ENCODE results near the gene ZFYVE9.

DNA sequence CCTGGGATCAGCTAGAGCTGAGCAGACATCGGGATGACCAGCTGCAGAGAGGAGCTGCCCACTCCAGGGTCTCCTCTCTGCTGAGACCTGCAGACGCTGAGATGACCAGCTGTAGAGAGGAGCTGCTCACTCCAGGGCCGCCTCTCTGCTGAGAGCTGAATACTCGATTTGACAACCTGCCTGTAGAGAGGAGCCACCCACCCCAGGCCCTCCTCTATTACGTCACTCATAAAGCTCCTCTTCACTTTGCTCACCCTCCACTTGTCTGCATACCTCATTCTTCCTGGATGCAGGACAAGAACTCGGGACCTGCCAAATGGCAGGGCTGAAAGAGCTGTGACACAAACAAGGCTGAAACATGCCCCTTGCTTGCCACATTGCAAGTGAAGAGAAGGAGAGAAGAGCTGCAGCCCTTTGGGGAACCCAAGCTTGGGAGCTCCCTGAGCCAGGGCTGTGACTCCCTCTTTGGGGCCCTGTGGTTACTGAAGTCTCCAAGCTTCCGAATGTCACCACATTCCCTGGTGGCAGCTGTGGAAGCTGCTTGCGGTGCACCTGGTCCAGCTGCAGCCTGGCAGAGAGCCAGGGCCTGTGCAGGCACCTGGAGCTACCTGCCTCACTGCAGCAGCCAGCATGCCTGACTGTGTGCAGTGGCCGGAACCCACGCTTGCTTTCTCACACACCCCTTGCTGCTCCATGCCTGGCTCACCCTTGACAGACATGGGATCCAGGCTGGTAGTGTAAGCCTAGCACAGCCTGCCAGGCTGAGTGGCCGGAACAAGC, 164.5 kb downstream of the ZFYVE9 start:
- TF ChIP-seq RBBP5 (IDR thresholded peaks at IDR 0.05; ENCODE audit: borderline replicate concordance, low read depth, low read length) (no peak), CTCF (IDR thresholded peaks at IDR 0.05; ENCODE audit: control extremely low read depth in 1 of 3, insufficient read depth in 1 of 3, low read depth in 1 of 3, low read length in 3 of 3) (no peak), POLR2A (IDR thresholded peaks at IDR 0.05; ENCODE audit: control extremely low read depth in 1 of 2, low read depth in 2 of 2, low read length in 2 of 2) (no peak), MAFK (IDR thresholded peaks at IDR 0.05; ENCODE audit: low read depth, low read length) (no peak), SAP30 (IDR thresholded peaks at IDR 0.05; ENCODE audit: insufficient read depth, insufficient replicate concordance, low read length) (no peak), SIN3A (conservative IDR thresholded peaks at IDR 0.05 in 1 of 2, IDR thresholded peaks at IDR 0.05 in 1 of 2; ENCODE audit: low read depth in 1 of 2, low read length in 2 of 2) (no peak), SP1 (IDR thresholded peaks at IDR 0.05; ENCODE audit: low read depth, low read length) (no peak), CHD2 (IDR thresholded peaks at IDR 0.05; ENCODE audit: low read length) (no peak), RFX5 (IDR thresholded peaks at IDR 0.05; ENCODE audit: borderline replicate concordance, low read depth, low read length) (no peak)
- TF ChIP-seq, protein P1, sequence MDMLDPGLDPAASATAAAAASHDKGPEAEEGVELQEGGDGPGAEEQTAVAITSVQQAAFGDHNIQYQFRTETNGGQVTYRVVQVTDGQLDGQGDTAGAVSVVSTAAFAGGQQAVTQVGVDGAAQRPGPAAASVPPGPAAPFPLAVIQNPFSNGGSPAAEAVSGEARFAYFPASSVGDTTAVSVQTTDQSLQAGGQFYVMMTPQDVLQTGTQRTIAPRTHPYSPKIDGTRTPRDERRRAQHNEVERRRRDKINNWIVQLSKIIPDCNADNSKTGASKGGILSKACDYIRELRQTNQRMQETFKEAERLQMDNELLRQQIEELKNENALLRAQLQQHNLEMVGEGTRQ (IDR thresholded peaks at IDR 0.05; ENCODE audit: low read length), result no peak

All from H1 (cell line).